BJ (cell line): ENCODE measurements around the gene ENTPD8. TPM values are rescaled to one million over a fixed set of nuclear protein-coding genes. Genes with fewer than 3 reads are reported as not detected.

ENCODE experiments used
- CTCF ChIA-PET: fragments of 350-600 bp; formaldehyde crosslinking; extraction: SDS; loops from one replicate; lab custom pipeline; 2021; ENCODE audit warnings: antibody characterized with exemption, inconsistent platforms; lab: Yijun Ruan, JAX
- POLR2A ChIA-PET: fragments of 300-600 bp; sonication (Branson Sonifier 250); formaldehyde crosslinking; extraction: SDS; loops from one replicate; lab custom pipeline; 2021; ENCODE audit warnings: antibody characterized with exemption; lab: Charles Lee
- DNase-seq: peaks from one replicate; pipeline ENCODE4 v3.0.0-alpha.2; 2011; ENCODE audit warnings: low read depth
- H3K27me3 ChIP-seq: 2 replicates; pipeline ENCODE4 v1.6.0; 2011; ENCODE audit warnings: low read length; ENCODE audit not compliant: control insufficient read depth, insufficient read depth
- H3K36me3 ChIP-seq: 2 replicates; pipeline ENCODE4 v1.5.1; 2011; ENCODE audit warnings: low read length; ENCODE audit not compliant: control insufficient read depth, insufficient read depth
- H3K4me3 ChIP-seq: 2 replicates; pipeline ENCODE4 v1.5.1; 2011; ENCODE audit warnings: low read depth, mild to moderate bottlenecking, control low read depth, low read length
- polyA plus RNA-seq: library from polyadenylated mRNA; depleted of rRNA; stranded (reverse); fragments of >200 nt; gene quantifications from 2 replicates; pipeline ENCODE4 v1.2.3, GENCODE V29; 2011
- TF ChIP-seq, protein P1 (sequence below): IDR thresholded peaks from 2 replicates; pipeline ENCODE4 v1.5.1; 2011; ENCODE audit warnings: low read depth, mild to moderate bottlenecking, control low read depth, inconsistent platforms, low read length, moderate library complexity; ENCODE audit not compliant: insufficient read depth

ENTPD8 gene
- polyA plus RNA-seq, 1 experiment = not detected

DNA sequence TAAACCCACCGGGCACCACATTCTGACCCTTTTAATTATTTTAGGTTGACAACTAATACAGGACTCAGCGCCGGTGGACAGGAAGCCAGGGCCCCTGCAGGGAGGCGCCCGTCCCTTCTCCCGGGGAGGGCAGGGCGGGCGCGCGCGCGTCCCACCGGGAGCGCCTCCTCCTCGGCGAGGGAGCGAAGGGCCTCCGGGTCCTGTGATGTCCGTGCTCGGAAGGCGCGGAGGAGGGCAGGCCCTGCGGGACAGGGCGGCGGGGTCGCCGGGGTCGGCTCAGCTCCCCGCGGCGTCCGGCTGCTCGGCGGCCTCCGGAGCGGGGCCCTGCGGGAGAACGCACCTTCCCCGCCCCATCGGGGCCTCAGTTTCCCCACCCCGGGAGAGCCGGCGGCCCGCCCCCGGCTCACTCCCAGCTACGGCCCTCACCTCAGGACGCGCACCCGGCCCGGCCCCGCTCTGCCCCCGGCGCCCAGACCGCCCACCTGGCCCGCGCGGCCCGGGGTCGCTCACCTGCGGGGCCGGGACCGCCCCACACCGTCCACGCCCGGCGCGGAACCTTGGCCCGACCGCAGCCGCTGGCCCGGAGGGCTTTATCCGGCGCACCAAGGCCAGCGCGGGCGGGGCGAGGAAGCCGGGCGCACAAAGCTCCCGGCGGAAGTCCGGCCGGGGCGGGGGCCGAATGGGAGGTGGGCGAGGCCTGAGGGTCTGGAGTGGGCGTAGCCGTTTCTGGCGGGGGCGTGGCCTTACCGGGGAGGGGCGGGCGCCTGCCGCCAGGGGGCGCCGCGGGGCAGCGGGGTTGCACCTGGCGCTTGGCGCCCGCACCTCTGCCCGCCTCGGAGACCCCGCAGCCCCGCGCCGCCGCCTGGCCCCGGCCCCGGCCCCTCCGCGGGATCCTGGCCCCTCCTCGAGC lies 18.3 kb downstream of the ENTPD8 start, which contains the start of the genes EXD3 and NOXA1:
Gene EXD3, minus strand, starts transcription at position 559 of the 910 bp plus-strand sequence. CDS start 27,805 bp downstream, outside the sequence.
Gene NOXA1, plus strand, starts transcription at position 790 of the 910 bp plus-strand sequence. CDS start 137 bp downstream, outside the sequence.
- POLR2A ChIA-PET = interaction anchor here (0.5 kb wide), 1 partner anchor 48 kb away, joined by 3 read pairs; no protein-coding TSS in a partner anchor
- CTCF ChIA-PET = interaction anchor here (0.5 to 3.8 kb wide), 26 partner anchors 8 to 186 kb away, joined by 3 to 27 read pairs (median 4); partner anchors contain the start of genes ENTPD8 and TOR4A
- Histone ChIP-seq H3K36me3 (no peaks in the 10 kb centered on the region), H3K27me3 (no peaks in the 10 kb centered on the region), H3K4me3 (peak within 1 kb of the TSS; percentile 73)
- peak; percentile 19 for DNase-seq
- TF ChIP-seq, protein P1, sequence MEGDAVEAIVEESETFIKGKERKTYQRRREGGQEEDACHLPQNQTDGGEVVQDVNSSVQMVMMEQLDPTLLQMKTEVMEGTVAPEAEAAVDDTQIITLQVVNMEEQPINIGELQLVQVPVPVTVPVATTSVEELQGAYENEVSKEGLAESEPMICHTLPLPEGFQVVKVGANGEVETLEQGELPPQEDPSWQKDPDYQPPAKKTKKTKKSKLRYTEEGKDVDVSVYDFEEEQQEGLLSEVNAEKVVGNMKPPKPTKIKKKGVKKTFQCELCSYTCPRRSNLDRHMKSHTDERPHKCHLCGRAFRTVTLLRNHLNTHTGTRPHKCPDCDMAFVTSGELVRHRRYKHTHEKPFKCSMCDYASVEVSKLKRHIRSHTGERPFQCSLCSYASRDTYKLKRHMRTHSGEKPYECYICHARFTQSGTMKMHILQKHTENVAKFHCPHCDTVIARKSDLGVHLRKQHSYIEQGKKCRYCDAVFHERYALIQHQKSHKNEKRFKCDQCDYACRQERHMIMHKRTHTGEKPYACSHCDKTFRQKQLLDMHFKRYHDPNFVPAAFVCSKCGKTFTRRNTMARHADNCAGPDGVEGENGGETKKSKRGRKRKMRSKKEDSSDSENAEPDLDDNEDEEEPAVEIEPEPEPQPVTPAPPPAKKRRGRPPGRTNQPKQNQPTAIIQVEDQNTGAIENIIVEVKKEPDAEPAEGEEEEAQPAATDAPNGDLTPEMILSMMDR = peak; percentile 48

DNA sequence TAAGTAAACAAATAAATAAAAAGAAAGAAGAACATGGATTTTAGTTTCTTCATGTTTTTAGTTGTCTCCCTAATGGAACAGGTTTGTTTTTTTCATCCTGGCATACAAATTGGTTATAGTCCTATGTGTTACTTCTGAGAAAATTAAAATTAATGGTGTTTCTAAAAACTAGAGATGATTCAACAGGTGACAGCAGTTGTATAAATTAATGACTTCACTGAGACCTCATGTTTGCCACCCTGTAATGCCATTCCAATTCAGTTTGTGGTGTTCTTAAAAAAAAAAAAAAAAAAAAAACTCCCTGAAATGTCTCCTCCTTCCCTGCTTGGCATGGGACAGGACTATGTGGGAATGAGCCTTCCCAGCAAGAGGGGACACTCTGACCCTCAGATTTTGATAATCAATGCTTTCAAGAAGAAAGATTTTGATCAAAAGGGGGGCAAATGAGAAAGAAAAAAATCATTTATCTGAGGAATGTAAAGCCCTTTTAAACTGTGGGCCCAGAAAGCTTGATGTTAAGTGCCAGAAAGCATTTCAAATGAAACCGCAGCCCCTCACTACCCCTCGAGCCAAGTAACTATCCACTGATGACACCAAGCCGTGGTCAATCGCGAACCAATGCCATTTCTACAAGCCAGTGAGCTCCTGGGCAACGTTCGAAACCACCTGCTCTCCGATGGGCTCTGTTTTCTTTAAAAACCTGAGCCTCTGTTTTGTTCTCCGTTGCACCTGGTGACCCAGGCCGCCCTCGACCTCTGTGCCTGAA lies 19.1 kb downstream of the ENTPD8 start:
- Histone ChIP-seq H3K27me3 (no peaks in the 10 kb centered on the region), H3K36me3 (no peaks in the 10 kb centered on the region), H3K4me3 (peak overlapping the region; percentile 73)
- ChIA-PET POLR2A (no interaction called here), CTCF (interaction anchor here (0.8 to 3.8 kb wide), 12 partner anchors 7 to 185 kb away, joined by 3 to 27 read pairs (median 6); partner anchors contain the start of gene ENTPD8)
- no peak for DNase-seq
- TF ChIP-seq, protein P1 = no peak

DNA sequence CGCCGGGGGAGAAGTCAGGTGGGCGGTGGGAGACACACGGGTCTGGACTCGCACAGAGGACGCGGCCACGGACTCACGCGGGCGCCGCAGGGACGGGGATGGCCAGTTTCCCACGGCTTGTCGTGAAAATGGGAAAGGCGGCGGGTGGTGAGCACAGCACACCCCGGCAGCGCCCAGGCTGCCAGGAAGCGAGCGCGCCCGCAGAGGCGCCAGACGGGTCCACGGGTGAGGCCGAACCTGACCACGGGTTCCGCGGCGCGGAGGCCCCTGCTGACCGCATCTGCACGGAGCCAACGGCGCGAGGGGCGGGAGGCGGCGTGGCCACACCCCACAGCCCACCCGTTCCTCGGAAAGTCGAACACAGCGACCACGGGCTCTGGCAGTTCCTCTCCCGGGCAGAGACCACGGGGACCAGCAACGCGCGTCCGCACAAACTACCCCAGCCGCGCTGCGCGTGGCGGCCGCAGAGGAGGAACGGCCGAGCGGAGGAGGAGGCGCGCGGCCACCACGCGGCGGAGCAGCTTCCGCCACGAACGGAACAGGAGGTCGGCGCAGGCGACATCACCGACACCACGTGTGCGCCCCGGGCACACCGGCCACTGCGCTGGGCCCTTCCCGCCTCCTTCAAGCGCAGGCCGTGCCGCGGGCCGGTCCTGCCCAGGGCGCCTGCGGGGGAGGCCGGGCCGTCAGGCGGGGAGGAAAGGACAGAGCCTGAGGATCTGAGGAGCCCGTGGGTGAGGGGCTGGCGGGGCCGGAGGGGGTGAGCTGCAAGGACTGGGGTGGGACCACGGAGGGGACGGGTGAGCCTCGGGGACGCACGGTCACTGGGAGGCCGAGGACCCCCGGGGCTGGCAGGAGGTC lies 23.8 kb downstream of the ENTPD8 start:
- H3K27me3 ChIP-seq = no peaks in the 10 kb centered on the region
- CTCF ChIA-PET = no interaction called here
- POLR2A ChIA-PET = no interaction called here
- TF ChIP-seq, protein P1 = no peak
- H3K36me3 ChIP-seq = no peaks in the 10 kb centered on the region
- peak overlapping the region; percentile 36 for H3K4me3 ChIP-seq
- DNase-seq = no peak

DNA sequence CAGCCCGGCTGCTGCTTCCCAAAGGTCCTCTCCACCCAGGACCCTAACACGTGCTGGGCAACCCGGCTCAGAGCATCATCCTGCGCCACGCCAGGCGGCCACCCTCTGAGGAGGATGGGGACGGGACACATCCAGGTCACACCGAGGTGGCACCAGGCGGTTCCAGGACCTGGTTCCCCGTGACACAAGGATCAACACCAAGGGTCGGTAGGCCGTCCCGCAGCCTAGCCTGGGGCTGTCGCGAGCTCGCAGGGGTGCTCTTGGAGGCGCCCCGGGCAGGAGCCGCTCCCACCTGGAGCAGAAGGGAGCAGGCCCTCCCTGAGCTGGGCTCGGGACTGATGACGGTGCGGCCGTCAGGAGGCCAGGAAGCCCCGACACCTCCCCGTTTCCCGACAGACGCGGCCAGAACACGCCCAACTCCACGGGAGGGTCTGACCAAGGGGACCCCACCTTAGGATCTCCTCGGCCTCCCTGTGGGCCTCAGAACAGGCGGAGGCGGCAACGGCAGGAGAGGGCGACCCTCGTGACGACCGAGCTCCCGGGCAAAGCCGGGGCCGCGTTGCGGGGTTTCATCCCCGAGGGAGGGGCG lies 24.5 kb downstream of the ENTPD8 start:
- Histone ChIP-seq H3K36me3 (no peaks in the 10 kb centered on the region), H3K4me3 (no peak overlapping the region), H3K27me3 (no peaks in the 10 kb centered on the region)
- POLR2A ChIA-PET = no interaction called here
- no peak for DNase-seq
- CTCF ChIA-PET = no interaction called here
- TF ChIP-seq, protein P1 = no peak
